Stimulated activated naive CD8-positive, alpha-beta T cell treated with anti-CD3 and anti-CD28 coated beads, Interleukin-15, Interleukin-2, amounts not matched to agents 100 U/mL and 50 U/mL, for 24 hours (primary cell): ENCODE results near the gene OR2L5.

ENCODE experiments used
- ATAC-seq: fragments of 150-1000 bp; cut with Tn5 transposase; one replicate; pipeline ENCODE4 v1.10.0; 2021
- DNase-seq: peaks from one replicate; pipeline ENCODE4 v3.0.0; 2021

OR2L5 gene, protein sequence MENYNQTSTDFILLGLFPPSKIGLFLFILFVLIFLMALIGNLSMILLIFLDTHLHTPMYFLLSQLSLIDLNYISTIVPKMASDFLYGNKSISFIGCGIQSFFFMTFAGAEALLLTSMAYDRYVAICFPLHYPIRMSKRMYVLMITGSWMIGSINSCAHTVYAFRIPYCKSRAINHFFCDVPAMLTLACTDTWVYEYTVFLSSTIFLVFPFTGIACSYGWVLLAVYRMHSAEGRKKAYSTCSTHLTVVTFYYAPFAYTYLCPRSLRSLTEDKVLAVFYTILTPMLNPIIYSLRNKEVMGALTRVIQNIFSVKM

DNA sequence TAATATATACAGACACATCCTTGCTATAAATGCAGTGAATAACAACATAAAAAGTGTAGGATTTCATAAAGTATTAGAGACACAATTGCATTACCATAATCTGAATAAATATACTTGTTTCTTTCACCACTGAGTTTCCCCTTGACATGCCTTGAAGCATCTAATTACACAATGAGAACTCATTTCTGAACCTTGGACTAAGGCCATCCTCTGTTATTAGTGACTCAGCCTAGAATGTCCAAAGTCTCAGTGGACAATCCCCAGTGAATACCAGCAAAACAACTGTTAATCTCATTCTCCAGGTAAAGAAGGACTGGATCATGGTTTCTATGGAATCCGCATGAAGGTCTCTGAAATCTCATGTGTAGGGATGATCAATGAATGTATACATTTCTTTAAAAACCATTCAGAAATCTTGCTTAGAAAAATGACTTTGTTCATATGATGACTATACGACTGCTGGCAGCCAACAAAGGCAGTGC is at the start of gene OR2L5:
Gene OR2L5, plus strand, starts transcription at position 432 of the 482 bp plus-strand sequence. CDS start 8,288 bp downstream, outside the sequence.
- ATAC-seq (no peak), DNase-seq (no peak)

DNA sequence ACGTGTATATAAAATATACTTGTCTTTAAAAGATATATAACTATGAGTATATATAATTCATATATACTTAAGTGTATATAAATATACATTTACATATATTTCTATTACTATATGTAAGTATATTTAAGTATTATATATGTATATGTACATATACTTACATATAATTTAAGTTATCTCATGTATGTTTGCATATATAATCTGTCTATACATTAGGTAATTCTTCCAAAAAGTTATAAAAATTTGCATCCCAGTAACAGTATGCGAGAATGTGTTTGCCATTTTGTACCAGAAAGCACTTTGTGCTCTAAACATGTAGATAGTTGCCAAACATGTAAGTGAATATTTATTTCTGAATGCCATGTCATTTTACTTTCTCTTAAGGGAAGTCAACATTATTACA is 48.5 kb upstream of the OR2L5 start, which contains the start of gene OR2AK2:
Gene OR2AK2, plus strand, starts transcription at position 301 of the 400 bp plus-strand sequence. CDS start 144 bp downstream, outside the sequence.
- no peak for ATAC-seq
- DNase-seq, result no peak

DNA sequence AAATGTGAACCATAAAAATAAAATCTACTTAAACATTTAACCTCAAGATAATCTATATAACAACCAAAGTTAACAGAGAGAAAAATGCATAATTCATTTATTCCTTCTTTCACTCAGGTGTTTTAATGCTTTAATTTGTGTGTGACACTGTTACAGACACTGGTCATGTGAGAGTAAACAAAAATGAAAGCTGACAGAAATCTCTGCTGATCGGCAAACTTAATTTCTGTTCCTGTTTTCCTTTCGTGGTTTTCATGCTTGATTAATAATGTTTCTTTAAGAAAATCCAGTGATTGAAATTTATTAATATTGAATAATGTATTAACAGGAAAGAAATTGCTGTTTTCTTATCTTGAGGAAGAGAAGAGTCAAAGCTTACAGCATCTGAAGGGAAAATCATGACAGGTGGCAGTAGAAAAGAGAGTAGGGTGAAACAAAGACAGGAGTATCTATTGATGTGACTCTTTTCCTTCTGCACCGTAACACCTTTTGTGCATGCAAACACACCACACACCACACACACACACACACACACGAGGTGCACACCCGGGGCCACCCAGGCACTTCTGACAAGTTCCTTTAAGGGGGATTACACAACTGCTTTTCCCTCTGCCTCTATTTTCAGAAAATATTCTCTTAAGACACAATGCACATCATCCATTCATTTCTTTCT is 46.8 kb upstream of the OR2L5 start:
- DNase-seq (no peak), ATAC-seq (no peak)

DNA sequence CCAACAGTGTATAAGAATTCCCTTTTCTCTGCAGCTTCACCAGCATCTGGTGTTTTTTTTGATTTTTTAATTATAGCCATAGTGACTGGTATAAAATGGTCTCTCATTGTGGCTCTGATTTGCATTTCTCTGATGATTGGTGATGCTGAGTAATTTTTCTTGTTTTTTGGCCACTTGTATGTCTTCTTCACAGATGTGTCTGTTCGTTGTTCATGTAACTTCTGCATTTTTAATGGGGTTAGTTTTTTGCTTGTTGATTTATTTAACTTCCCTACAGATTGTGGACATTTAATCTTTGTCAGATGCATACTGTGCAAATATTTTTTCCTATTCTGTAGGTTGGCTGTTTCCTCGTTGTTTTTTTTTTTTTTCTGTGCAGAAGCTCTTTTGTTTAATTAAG is 20.5 kb upstream of the OR2L5 start:
- ATAC-seq (no peak), DNase-seq (no peak)

DNA sequence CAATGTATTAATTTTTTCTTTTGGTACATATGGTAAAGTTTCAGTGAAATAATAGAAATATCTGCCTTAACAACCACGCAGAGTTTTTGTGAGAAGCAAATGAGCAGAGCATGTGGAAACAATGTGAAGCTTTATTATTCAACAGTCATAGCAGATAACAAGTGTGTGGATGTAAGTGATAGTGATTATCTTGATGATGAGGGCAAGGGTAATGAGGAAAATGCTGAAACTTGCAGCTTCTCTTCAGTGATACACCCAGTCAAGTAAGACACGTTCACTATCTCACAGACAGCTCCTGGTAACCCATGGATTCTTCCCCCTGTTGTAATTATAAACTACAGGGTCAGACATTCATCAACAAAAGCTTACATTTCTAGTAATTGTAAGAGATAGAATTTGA is 14.6 kb upstream of the OR2L5 start:
- DNase-seq, result no peak

DNA sequence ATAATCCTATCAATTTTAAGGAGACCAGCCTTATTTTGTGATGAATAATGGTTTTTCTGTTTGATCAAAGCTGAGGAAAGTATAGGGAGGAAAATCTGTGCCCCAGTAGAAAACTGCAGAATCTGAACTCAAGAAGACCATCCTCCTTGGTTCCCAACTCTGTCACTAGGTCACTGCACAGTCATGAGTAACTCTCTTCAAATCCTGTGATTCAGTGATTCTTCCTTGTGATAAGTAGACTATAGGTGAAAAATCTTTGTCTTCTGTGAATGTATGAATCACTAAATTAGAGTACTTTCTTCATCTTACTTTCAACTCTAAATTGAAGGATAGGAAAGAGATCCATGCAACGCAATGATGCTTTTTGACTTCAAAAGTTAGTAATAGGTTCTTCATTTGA is 13.3 kb upstream of the OR2L5 start:
- ATAC-seq, result no peak
- no peak for DNase-seq

More for the DNA sequence above, 14.6 kb upstream of the OR2L5 start:
- ATAC-seq, result no peak

DNA sequence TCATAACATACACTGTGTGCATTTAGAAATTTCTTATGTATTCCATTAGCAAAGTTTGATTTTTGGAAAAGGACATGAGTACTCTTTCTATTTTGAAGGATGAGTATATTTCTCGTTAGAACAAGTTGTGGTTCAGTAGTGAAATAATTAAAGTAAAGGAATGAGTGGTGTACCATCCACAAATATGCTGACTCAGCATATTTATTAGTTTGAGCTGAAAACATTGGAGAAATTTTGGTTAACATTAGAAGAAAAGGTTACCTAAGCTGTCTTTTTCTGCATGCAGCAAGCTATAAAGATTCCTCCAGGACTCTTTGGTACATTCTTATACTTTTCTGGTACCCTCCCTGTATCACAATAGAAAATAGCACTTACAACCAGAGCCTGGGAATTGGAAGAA is 5.7 kb upstream of the OR2L5 start:
- ATAC-seq (no peak), DNase-seq (no peak)

DNA sequence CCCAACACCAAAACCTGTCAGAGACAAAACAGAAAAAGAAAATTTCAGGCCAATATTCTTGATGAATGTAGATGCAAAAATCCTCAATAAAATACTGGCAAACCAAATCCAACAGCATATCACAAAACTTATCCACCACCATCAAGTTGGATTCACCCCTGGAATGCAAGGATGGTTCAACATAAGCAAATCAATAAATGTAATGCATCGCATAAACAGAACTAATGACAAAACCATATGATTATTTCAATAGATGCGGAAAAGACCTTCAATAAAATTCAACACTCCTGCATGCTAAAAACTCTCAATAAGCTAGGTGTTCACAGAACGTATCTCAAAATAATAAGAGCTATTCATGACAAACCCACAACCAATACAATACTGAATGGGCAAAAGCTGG is 3.8 kb upstream of the OR2L5 start:
- DNase-seq (no peak), ATAC-seq (no peak)

DNA sequence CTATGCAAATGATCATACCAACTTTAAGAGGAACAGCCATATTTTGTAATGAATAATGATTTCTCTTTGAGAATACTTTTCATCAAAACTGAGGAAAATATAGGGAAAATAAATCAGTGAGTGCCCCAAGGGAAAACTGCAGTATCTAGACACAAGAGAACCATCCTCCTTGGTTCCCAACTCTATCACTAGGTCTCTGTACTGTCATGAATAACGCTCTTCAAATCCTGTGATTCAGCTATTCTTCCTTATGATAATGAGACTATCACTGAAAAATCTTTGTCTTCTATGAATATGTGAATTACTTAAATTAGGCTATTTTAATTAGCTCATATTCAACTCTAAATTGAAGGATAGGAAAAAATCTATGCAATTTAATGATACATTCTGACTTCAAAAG is 2.3 kb downstream of the OR2L5 start:
- ATAC-seq (no peak), DNase-seq (no peak)

DNA sequence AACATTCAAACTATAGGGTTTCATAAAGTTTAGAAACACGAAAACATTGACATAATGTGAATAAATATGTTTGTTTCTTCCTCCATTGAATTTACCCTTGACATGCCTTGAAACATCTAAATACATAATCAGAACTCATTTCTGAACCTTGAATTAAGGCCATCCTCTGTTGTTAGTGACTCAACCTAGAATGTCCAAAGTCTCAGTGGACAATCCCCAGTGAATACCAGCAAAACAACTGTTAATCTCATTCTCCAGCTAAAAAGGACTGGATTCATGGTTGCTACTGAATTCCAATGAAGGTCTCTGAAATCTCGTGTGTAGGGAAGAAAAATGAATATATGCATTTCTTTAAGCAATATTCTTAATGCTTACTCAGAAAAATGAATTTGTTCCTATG is 16.3 kb downstream of the OR2L5 start, which contains the start of gene OR2L2:
Gene OR2L2, plus strand, starts transcription at position 301 of the 400 bp plus-strand sequence. CDS start 8,198 bp downstream, outside the sequence.
- ATAC-seq (no peak), DNase-seq (no peak)

DNA sequence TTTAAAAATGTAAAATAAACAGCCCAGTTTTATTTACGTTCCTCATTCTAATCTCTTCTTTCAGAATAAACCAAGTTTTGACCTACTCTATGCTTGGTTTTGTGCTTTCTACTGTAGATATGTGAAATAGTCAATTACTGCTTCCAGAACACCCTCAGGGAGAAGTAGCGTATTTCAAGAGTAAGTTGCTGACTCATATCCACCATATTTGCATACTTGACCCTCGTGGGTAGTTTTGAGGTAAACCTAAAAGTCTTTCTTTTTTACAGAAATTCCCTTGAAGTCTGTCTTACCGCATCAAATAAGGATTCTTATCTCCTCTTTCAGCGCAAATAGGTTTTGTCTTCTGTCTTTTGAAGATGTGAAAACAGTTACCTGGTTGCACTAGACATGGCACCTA is 31.7 kb downstream of the OR2L5 start:
- ATAC-seq (no peak), DNase-seq (no peak)

DNA sequence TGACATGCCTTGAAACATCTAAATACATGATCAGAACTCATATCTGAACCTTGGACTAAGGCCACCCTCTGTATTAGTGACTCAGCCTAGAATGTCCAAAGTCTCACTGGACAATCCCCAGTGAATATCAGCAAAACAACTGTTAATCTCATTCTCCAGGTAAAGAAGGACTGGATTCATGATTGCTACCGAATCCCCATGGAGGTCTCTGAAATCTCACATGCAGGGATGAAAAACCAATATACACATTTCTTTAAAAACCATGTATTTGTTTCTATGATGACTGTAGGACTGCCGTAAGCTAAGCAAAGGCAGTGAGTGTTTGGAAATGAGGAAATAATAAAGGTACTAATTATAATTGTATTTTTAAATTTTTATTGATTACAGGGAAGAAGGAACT is 33.1 kb downstream of the OR2L5 start, which contains the start of gene OR2L3:
Gene OR2L3, plus strand, starts transcription at position 301 of the 400 bp plus-strand sequence. CDS start 13,846 bp downstream, outside the sequence.
- ATAC-seq (no peak), DNase-seq (no peak)

DNA sequence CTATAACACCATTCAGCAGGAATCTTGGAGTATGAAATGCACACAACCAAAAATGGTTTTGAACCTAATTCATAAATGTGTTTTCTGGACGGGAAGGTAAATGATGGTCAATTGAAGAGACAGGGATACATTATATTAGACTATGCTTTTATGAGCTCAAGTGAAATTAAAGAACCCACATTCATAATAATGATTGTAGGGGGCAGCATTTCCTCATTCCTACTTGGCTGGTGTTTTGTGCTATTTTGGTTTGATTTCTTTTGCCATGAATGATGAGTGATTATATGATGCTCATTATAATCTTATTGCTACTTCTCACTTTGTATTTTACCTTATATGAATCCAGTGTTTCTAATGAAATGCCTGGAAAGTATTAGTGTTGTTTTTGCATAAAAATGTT is 33.5 kb downstream of the OR2L5 start:
- ATAC-seq, result no peak
- no peak for DNase-seq

DNA sequence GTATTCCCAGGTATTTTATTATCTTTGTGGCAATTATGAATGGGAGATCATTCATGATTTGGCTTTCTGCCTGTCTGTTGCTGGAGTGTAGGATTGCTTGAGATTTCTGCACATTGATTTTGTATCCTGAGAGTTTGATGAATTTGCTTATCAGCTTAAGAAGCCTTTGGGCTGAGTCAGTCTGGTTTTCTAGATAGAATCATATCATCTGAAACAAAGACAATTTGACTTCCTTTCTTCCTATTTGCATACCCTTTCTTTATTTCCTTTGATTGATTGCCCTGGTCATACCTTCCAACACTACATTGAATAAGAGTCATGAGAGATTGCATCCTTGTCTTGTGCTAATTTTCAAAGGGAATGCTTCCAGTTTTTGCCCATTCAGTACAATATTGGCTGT is 41.2 kb downstream of the OR2L5 start:
- DNase-seq, result no peak
- no peak for ATAC-seq

DNA sequence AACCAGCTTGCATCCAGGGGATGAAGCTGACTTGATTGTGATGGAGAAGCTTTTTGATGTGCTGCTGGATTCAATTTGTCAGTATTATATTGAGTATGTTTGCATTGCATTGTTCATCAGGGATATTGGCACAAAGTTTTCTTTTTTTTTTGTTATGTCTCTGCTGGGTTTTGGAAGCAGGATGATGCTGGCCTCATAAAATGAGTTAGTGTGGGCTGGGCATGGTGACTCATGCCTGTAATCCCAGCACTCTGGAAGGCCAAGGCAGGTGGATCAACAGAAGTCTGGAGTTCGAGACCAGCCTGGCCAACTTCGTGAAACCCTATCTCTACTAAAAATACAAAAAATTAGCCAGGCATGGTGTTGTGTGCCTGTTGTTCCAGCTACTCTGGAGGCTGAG is 41.8 kb downstream of the OR2L5 start:
- DNase-seq (no peak), ATAC-seq (no peak)

DNA sequence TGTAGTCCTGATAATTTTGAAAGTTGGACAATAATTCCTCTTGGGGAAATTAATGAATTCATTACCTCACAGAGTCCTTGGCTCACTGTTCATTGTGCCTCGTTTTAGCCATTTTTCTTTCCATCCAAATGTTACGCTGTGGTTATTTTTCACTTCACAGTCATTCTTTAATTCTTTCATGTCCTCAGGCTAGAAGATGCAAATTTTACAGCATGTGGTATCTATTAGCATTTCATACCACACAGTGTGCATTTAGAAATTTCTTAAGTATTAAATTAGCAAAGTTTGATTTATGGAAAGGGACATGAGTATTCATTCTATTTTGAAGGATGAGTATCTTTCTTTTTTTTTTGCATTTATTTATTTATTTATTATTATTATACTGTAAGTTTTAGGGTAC is 51.6 kb downstream of the OR2L5 start:
- DNase-seq (no peak), ATAC-seq (no peak)

DNA sequence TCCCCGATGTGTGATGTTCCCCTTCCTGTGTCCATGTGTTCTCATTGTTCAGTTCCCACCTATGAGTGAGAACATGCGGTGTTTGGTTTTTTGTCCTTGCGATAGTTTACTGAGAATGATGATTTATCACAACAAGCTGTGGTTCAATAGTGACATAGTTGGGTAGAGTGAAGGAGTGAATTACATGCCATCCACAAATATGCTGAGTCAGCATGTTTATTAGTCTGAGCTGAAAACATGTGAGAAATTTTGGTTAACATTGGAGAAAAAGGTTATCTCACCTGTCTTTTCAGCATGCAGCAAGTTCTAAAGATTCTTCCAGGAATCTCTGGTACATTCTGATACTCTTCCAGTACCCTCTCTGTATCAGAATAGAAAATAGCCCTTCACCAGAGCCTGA is 52.1 kb downstream of the OR2L5 start:
- DNase-seq (no peak), ATAC-seq (no peak)
